ENCODE data around the gene ISL1. TPM values are rescaled to one million over a fixed set of nuclear protein-coding genes. Genes with fewer than 3 reads are reported as not detected.

Gene ISL1
- polyA plus RNA-seq, 1 donor (not counting 4 experiments of a cell fraction or from before 2014, with no cell fraction given): 4.5 TPM

DNA sequence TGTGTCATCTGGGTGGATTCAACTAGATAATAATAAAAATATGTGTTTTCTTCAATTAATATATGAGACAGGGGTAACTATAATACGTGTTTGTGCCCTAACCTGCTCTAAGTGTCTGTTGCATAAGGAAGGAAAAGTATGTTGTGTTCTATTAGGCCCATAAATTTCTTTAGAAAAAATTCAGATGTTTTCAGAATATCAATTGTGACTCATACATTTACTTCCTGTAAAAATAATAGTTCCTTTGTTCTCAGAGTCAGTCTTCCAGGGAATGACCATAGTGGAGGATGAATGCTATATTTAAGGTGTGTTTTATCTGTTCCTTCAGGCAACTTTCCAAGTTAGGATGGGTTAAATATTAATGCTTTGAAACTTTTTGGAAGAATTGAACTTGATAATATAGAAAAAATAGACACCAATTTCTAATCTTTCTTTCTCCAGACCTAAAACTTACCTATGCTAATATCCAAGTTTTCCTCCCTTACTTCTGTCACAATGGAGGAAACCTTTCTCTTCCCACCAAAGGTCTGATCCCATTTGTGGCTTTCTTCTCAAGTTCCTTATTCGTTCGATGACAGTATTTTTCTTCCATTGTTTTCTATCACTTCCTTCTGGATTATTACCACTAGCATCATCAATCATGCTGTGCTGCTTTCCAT is 49.9 kb downstream of the ISL1 start:
- no peaks in the 10 kb centered on the region for H3K9me1 ChIP-seq (ENCODE audit: control insufficient read depth, extremely low read depth, insufficient read depth, low read length)
- dilution Hi-C loops (cut with MboI; ENCODE audit: extremely low pct_ligation_motif_present, low sequenced_read_pairs): no loop called here
- DNase-seq (ENCODE audit: low read depth, low spot score) (peak; percentile 19), FAIRE-seq (peak; percentile 76)
- TF ChIP-seq EZH2 (IDR thresholded peaks at IDR 0.05; ENCODE audit: low read length): no peak
- TF ChIP-seq, protein P1, sequence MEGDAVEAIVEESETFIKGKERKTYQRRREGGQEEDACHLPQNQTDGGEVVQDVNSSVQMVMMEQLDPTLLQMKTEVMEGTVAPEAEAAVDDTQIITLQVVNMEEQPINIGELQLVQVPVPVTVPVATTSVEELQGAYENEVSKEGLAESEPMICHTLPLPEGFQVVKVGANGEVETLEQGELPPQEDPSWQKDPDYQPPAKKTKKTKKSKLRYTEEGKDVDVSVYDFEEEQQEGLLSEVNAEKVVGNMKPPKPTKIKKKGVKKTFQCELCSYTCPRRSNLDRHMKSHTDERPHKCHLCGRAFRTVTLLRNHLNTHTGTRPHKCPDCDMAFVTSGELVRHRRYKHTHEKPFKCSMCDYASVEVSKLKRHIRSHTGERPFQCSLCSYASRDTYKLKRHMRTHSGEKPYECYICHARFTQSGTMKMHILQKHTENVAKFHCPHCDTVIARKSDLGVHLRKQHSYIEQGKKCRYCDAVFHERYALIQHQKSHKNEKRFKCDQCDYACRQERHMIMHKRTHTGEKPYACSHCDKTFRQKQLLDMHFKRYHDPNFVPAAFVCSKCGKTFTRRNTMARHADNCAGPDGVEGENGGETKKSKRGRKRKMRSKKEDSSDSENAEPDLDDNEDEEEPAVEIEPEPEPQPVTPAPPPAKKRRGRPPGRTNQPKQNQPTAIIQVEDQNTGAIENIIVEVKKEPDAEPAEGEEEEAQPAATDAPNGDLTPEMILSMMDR (optimal IDR thresholded peaks at IDR 0.05 in 1 of 3, IDR thresholded peaks at IDR 0.05 in 1 of 3, conservative IDR thresholded peaks at IDR 0.05 in 1 of 3; ENCODE audit: extremely low read depth in 1 of 3, insufficient read depth in 2 of 3, low read length in 3 of 3): no peak
- no peak overlapping the region for H3K9ac ChIP-seq (ENCODE audit: control insufficient read depth, extremely low read depth, insufficient read depth, low read length)
- H3K4me2 ChIP-seq (ENCODE audit: control insufficient read depth, extremely low read depth, insufficient read depth, low read depth, low read length): peak overlapping the region; percentile 50
- H3K4me1 ChIP-seq (ENCODE audit: control insufficient read depth, extremely low read depth, insufficient read depth, low read length): peaks cover 15% of the 10 kb centered on the region
- H3K79me2 ChIP-seq (ENCODE audit: control insufficient read depth, insufficient read depth, low read length): no peaks in the 10 kb centered on the region
- no peaks in the 10 kb centered on the region for H3K36me3 ChIP-seq (ENCODE audit: control insufficient read depth in 2 of 2, extremely low read depth in 1 of 2, insufficient read depth in 2 of 2, low read length in 2 of 2)
- peak overlapping the region; percentile 55 for H3K27ac ChIP-seq (ENCODE audit: control insufficient read depth, insufficient read depth, low read length)
- no peaks in the 10 kb centered on the region for H3K27me3 ChIP-seq (ENCODE audit: control insufficient read depth, extremely low read depth, insufficient read depth, low read length)
- peak overlapping the region; percentile 56 for H2AFZ ChIP-seq (ENCODE audit: control insufficient read depth, low read length)
- no peaks in the 10 kb centered on the region for H3K9me3 ChIP-seq (ENCODE audit: control insufficient read depth, low read depth, low read length)
- no peaks in the 10 kb centered on the region for H4K20me1 ChIP-seq (ENCODE audit: control insufficient read depth, extremely low read depth, insufficient read depth, low read length)
- no peak overlapping the region for H3K4me3 ChIP-seq (ENCODE audit: control insufficient read depth in 2 of 3, extremely low read depth in 1 of 3, insufficient read depth in 2 of 3, low read depth in 1 of 3, low read length in 3 of 3)

DNA sequence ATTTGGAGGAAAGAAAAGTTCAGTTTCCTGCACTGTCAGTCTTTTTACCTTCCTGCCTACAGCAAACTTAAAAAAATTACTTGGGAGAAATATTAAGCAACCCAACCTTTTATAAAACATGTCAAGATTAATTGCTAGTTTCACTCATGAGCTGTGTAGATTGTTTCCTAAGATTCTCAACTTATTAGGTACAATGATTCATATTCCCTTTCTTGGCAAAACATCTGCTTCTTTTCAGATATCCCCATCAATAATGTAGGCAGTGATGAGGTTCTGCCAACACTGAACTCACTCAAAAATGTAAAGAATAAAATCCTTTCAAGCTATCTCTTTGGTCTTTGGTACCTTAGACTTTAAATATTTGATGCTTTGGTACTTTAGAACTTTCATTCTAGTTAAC is 56.0 kb downstream of the ISL1 start:
- H3K36me3 ChIP-seq (ENCODE audit: control insufficient read depth in 2 of 2, extremely low read depth in 1 of 2, insufficient read depth in 2 of 2, low read length in 2 of 2): no peaks in the 10 kb centered on the region
- no peak overlapping the region for H3K4me2 ChIP-seq (ENCODE audit: control insufficient read depth, extremely low read depth, insufficient read depth, low read depth, low read length)
- DNase-seq (ENCODE audit: low read depth, low spot score): no peak
- TF ChIP-seq, protein P1 (optimal IDR thresholded peaks at IDR 0.05 in 1 of 3, IDR thresholded peaks at IDR 0.05 in 1 of 3, conservative IDR thresholded peaks at IDR 0.05 in 1 of 3; ENCODE audit: extremely low read depth in 1 of 3, insufficient read depth in 2 of 3, low read length in 3 of 3): no peak
- no peak for TF ChIP-seq EZH2 (IDR thresholded peaks at IDR 0.05; ENCODE audit: low read length)
- H3K9me1 ChIP-seq (ENCODE audit: control insufficient read depth, extremely low read depth, insufficient read depth, low read length): no peaks in the 10 kb centered on the region
- no peaks in the 10 kb centered on the region for H3K4me1 ChIP-seq (ENCODE audit: control insufficient read depth, extremely low read depth, insufficient read depth, low read length)
- H3K9me3 ChIP-seq (ENCODE audit: control insufficient read depth, low read depth, low read length): no peaks in the 10 kb centered on the region
- H3K4me3 ChIP-seq (ENCODE audit: control insufficient read depth in 2 of 3, extremely low read depth in 1 of 3, insufficient read depth in 2 of 3, low read depth in 1 of 3, low read length in 3 of 3): no peak overlapping the region
- no peak overlapping the region for H3K27ac ChIP-seq (ENCODE audit: control insufficient read depth, insufficient read depth, low read length)
- dilution Hi-C loops (cut with MboI; ENCODE audit: extremely low pct_ligation_motif_present, low sequenced_read_pairs): no loop called here
- no peaks in the 10 kb centered on the region for H3K79me2 ChIP-seq (ENCODE audit: control insufficient read depth, insufficient read depth, low read length)
- no peak overlapping the region for H2AFZ ChIP-seq (ENCODE audit: control insufficient read depth, low read length)
- FAIRE-seq: no peak
- no peak overlapping the region for H3K9ac ChIP-seq (ENCODE audit: control insufficient read depth, extremely low read depth, insufficient read depth, low read length)
- no peaks in the 10 kb centered on the region for H3K27me3 ChIP-seq (ENCODE audit: control insufficient read depth, extremely low read depth, insufficient read depth, low read length)
- no peaks in the 10 kb centered on the region for H4K20me1 ChIP-seq (ENCODE audit: control insufficient read depth, extremely low read depth, insufficient read depth, low read length)
